ENCODE results near the gene THOC6. TPM values are rescaled to one million over a fixed set of nuclear protein-coding genes. Genes with fewer than 3 reads are reported as not detected.
A peak's percentile ranks its signal among the peaks of the same experiment; 100 is the strongest.

THOC6 gene
- total RNA-seq, 2 donors from 2014 or later = 22.9 to 28.0 TPM

GRCh38 chr16:3015865-3016521 lies 7.8 kb upstream of the THOC6 start:
- Histone ChIP-seq H3K27ac (no peak overlapping the region), H3K4me3 (no peak overlapping the region), H3K27me3 (replicated peaks; ENCODE audit: insufficient read depth) (no peaks in the 10 kb centered on the region), H3K36me3 (no peaks in the 10 kb centered on the region), H3K4me1 (replicated peaks) (no peaks in the 10 kb centered on the region), H3K9me3 (no peaks in the 10 kb centered on the region)
- DNase-seq (ENCODE audit: low spot score) = no peak
- intact Hi-C loops (cut with DNase I) = no loop called here
- 85% methylated on average over 13 of the region's 13 CpGs for WGBS
- no peak for TF ChIP-seq CTCF (IDR thresholded peaks at IDR 0.05)
- TF ChIP-seq POLR2AphosphoS5 (IDR thresholded peaks at IDR 0.05) = no peak
- no peak for TF ChIP-seq POLR2A (IDR thresholded peaks at IDR 0.05)

- Histone ChIP-seq H3K27ac (no peak overlapping the region), H3K4me1 (replicated peaks) (peaks cover 9% of the 10 kb centered on the region), H3K36me3 (no peaks in the 10 kb centered on the region), H3K27me3 (replicated peaks; ENCODE audit: insufficient read depth) (no peaks in the 10 kb centered on the region), H3K4me3 (no peak overlapping the region), H3K9me3 (no peaks in the 10 kb centered on the region)
- intact Hi-C loops (cut with DNase I) = no loop called here
- DNase-seq (ENCODE audit: low spot score) = no peak
- no peak for TF ChIP-seq POLR2A (IDR thresholded peaks at IDR 0.05)
- TF ChIP-seq POLR2AphosphoS5 (IDR thresholded peaks at IDR 0.05) = no peak
- no peak for TF ChIP-seq CTCF (IDR thresholded peaks at IDR 0.05)
- whole genome bisulfite sequencing = 60% methylated on average over 19 of the region's 20 CpGs
These were observed 6.5 kb upstream of the THOC6 start for GRCh38 chr16:3017344-3017743.

- intact Hi-C loops (cut with DNase I) = no loop called here
- Histone ChIP-seq H3K27ac (no peak within 1 kb of the TSS), H3K27me3 (replicated peaks; ENCODE audit: insufficient read depth) (no peaks in the 10 kb centered on the region), H3K4me1 (replicated peaks) (peaks cover 15% of the 10 kb centered on the region), H3K36me3 (no peaks in the 10 kb centered on the region), H3K9me3 (no peaks in the 10 kb centered on the region), H3K4me3 (no peak within 1 kb of the TSS)
- WGBS = 8% methylated on average over 18 of the region's 52 CpGs
- TF ChIP-seq POLR2AphosphoS5 (IDR thresholded peaks at IDR 0.05) = no peak
- no peak for TF ChIP-seq POLR2A (IDR thresholded peaks at IDR 0.05)
- no peak for DNase-seq (ENCODE audit: low spot score)
These were observed 5.9 kb upstream of the THOC6 start, which contains the start of gene CLDN6 for GRCh38 chr16:3017794-3018506. TSS of gene CLDN6 (minus strand) at chr16:3018183. CDS start at chr16:3016021, 2,162 bp downstream.

- intact Hi-C loops (cut with DNase I) = no loop called here
These were observed 4.1 kb upstream of the THOC6 start for GRCh38 chr16:3019594-3020246.

More at GRCh38 chr16:3019594-3020246, 4.1 kb upstream of the THOC6 start:
- no peak for DNase-seq (ENCODE audit: low spot score)
- TF ChIP-seq POLR2A (IDR thresholded peaks at IDR 0.05) (no peak), POLR2AphosphoS5 (IDR thresholded peaks at IDR 0.05) (no peak), CTCF (IDR thresholded peaks at IDR 0.05) (no peak)
- Histone ChIP-seq H3K36me3 (no peaks in the 10 kb centered on the region), H3K9me3 (no peaks in the 10 kb centered on the region), H3K4me1 (replicated peaks) (peaks cover 21% of the 10 kb centered on the region), H3K27me3 (replicated peaks; ENCODE audit: insufficient read depth) (no peaks in the 10 kb centered on the region), H3K27ac (peak overlapping the region in 1 of 2 donors; percentile 94), H3K4me3 (peak overlapping the region; percentile 48 to 54)
- WGBS = 32% methylated on average over 40 of the region's 40 CpGs
